ENCODE data around the gene BCLAF1. TPM values are rescaled to one million over a fixed set of nuclear protein-coding genes. Genes with fewer than 3 reads are reported as not detected.
A peak's percentile ranks its signal among the peaks of the same experiment; 100 is the strongest.

BCLAF1 gene, protein sequence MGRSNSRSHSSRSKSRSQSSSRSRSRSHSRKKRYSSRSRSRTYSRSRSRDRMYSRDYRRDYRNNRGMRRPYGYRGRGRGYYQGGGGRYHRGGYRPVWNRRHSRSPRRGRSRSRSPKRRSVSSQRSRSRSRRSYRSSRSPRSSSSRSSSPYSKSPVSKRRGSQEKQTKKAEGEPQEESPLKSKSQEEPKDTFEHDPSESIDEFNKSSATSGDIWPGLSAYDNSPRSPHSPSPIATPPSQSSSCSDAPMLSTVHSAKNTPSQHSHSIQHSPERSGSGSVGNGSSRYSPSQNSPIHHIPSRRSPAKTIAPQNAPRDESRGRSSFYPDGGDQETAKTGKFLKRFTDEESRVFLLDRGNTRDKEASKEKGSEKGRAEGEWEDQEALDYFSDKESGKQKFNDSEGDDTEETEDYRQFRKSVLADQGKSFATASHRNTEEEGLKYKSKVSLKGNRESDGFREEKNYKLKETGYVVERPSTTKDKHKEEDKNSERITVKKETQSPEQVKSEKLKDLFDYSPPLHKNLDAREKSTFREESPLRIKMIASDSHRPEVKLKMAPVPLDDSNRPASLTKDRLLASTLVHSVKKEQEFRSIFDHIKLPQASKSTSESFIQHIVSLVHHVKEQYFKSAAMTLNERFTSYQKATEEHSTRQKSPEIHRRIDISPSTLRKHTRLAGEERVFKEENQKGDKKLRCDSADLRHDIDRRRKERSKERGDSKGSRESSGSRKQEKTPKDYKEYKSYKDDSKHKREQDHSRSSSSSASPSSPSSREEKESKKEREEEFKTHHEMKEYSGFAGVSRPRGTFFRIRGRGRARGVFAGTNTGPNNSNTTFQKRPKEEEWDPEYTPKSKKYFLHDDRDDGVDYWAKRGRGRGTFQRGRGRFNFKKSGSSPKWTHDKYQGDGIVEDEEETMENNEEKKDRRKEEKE
- 90.9 TPM for polyA plus RNA-seq (2013, experiment 1 of 2)
- polyA plus RNA-seq (2013, experiment 2 of 2) = 90.9 TPM

- Histone ChIP-seq H3K14ac (ENCODE audit: low read length) (peak within 1 kb of the TSS; percentile 99), H3K23ac (ENCODE audit: low read depth, low read length, poor library complexity) (peak within 1 kb of the TSS; percentile 81), H2AK5ac (ENCODE audit: low read depth, low read length) (peak within 1 kb of the TSS; percentile 95), H4K8ac (ENCODE audit: low read depth, low read length) (peak within 1 kb of the TSS; percentile 70), H3K4me2 (ENCODE audit: insufficient read depth, low read length, poor library complexity, severe bottlenecking) (peak within 1 kb of the TSS; percentile 63), H3K4ac (ENCODE audit: low read length) (peak within 1 kb of the TSS; percentile 99), H2BK12ac (ENCODE audit: low read length) (no peak within 1 kb of the TSS), H3K36me3 (replicated peaks in 1 of 2; ENCODE audit: control insufficient read depth in 2 of 2, insufficient read depth in 2 of 2, low read length in 2 of 2) (peaks cover 0 to 9% of the 10 kb centered on the region in 2 donors), H2BK15ac (ENCODE audit: low read length) (peak within 1 kb of the TSS; percentile 30), H3K18ac (ENCODE audit: low read length) (peak within 1 kb of the TSS; percentile 100), H3K4me3 (ENCODE audit: low read length in 2 of 2) (peak within 1 kb of the TSS; percentile 88 to 93), H3K27me3 (ENCODE audit: control insufficient read depth in 3 of 3, insufficient read depth in 3 of 3, low read depth in 1 of 3, low read length in 3 of 3) (no peaks in the 10 kb centered on the region), H3K9me3 (replicated peaks in 1 of 2; ENCODE audit: control insufficient read depth in 2 of 2, insufficient read depth in 1 of 2, low read depth in 1 of 2, low read length in 2 of 2) (no peaks in the 10 kb centered on the region), H4K91ac (ENCODE audit: low read depth, low read length, poor library complexity) (peak within 1 kb of the TSS; percentile 95), H3K9ac (ENCODE audit: low read depth, low read length, poor library complexity) (peak within 1 kb of the TSS; percentile 100), H3K27ac (replicated peaks; ENCODE audit: low read length) (peak within 1 kb of the TSS; percentile 97), H2BK120ac (ENCODE audit: low read depth, low read length) (no peak within 1 kb of the TSS), H2BK5ac (ENCODE audit: low read length) (peak within 1 kb of the TSS; percentile 98), H3K4me1 (ENCODE audit: control insufficient read depth in 2 of 2, insufficient read depth in 1 of 2, low read depth in 1 of 2, low read length in 2 of 2) (peaks cover 3 to 8% of the 10 kb centered on the region in 2 donors), H3K79me1 (ENCODE audit: low read depth, low read length) (peaks cover 5% of the 10 kb centered on the region), H2AFZ (ENCODE audit: low read length) (peak within 1 kb of the TSS; percentile 89)
- DNase-seq (ENCODE audit: low spot score) = peak; percentile 99
- no CpG with 5 or more reads among the region's 60 CpGs for WGBS, 2 donors (ENCODE audit: extremely low coverage in 2 of 2, insufficient read length in 2 of 2, insufficient replicate concordance in 1 of 2)
These were observed at the start of gene BCLAF1 for GRCh38 chr6:136289579-136290409. TSS of gene BCLAF1 (minus strand) at chr6:136289846. CDS start at chr6:136279866, 9,980 bp downstream.

DNA sequence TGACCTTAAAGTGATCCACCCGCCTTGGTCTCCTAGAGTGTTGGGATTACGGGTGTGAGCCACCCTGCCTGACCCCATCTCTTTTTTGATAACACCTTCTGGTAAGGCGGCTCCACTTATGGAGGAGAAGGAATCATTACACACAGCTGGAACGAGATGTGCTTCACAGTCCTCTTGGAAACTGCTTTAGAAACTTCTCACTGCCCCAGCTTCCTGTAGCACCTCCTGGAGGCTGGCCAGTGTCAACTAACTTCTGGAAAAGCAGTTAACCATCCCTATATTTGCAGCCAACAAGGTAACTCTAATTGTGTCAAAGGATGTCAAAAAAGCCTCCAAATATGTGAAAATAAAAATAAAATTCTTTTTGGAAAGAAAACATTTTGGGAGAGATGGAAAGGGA, 48.8 kb upstream of the BCLAF1 start:
- H2BK5ac ChIP-seq (ENCODE audit: low read length) = no peak overlapping the region
- H2AFZ ChIP-seq (ENCODE audit: low read length) = no peak overlapping the region
- H3K4me3 ChIP-seq (ENCODE audit: low read length in 2 of 2) = no peak overlapping the region
- H2AK5ac ChIP-seq (ENCODE audit: low read depth, low read length) = no peak overlapping the region
- H3K27me3 ChIP-seq (ENCODE audit: control insufficient read depth in 3 of 3, insufficient read depth in 3 of 3, low read depth in 1 of 3, low read length in 3 of 3) = no peaks in the 10 kb centered on the region
- no peak overlapping the region for H3K18ac ChIP-seq (ENCODE audit: low read length)
- H4K91ac ChIP-seq (ENCODE audit: low read depth, low read length, poor library complexity) = no peak overlapping the region
- no peak overlapping the region for H2BK120ac ChIP-seq (ENCODE audit: low read depth, low read length)
- H3K27ac ChIP-seq (replicated peaks; ENCODE audit: low read length) = no peak overlapping the region
- H3K9ac ChIP-seq (ENCODE audit: low read depth, low read length, poor library complexity) = no peak overlapping the region
- H2BK12ac ChIP-seq (ENCODE audit: low read length) = no peak overlapping the region
- no CpG with 5 or more reads among the region's 4 CpGs for WGBS, 2 donors (ENCODE audit: extremely low coverage in 2 of 2, insufficient read length in 2 of 2, insufficient replicate concordance in 1 of 2)
- no peak for DNase-seq (ENCODE audit: low spot score)
- no peak overlapping the region for H2BK15ac ChIP-seq (ENCODE audit: low read length)
- H3K36me3 ChIP-seq (replicated peaks in 1 of 2; ENCODE audit: control insufficient read depth in 2 of 2, insufficient read depth in 2 of 2, low read length in 2 of 2) = no peaks in the 10 kb centered on the region
- no peak overlapping the region for H3K4ac ChIP-seq (ENCODE audit: low read length)
- H3K23ac ChIP-seq (ENCODE audit: low read depth, low read length, poor library complexity) = no peak overlapping the region
- H3K4me2 ChIP-seq (ENCODE audit: insufficient read depth, low read length, poor library complexity, severe bottlenecking) = no peak overlapping the region
- H4K8ac ChIP-seq (ENCODE audit: low read depth, low read length) = no peak overlapping the region
- no peak overlapping the region for H3K14ac ChIP-seq (ENCODE audit: low read length)
- H3K79me1 ChIP-seq (ENCODE audit: low read depth, low read length) = no peaks in the 10 kb centered on the region
- H3K9me3 ChIP-seq (replicated peaks in 1 of 2; ENCODE audit: control insufficient read depth in 2 of 2, insufficient read depth in 1 of 2, low read depth in 1 of 2, low read length in 2 of 2) = no peaks in the 10 kb centered on the region
- H3K4me1 ChIP-seq (ENCODE audit: control insufficient read depth in 2 of 2, insufficient read depth in 1 of 2, low read depth in 1 of 2, low read length in 2 of 2) = no peaks in the 10 kb centered on the region

- Histone ChIP-seq H3K79me1 (ENCODE audit: low read depth, low read length) (no peaks in the 10 kb centered on the region), H3K4me3 (ENCODE audit: low read length in 2 of 2) (no peak overlapping the region), H3K27me3 (ENCODE audit: control insufficient read depth in 3 of 3, insufficient read depth in 3 of 3, low read depth in 1 of 3, low read length in 3 of 3) (no peaks in the 10 kb centered on the region), H2BK15ac (ENCODE audit: low read length) (no peak overlapping the region), H2AFZ (ENCODE audit: low read length) (no peak overlapping the region), H3K23ac (ENCODE audit: low read depth, low read length, poor library complexity) (no peak overlapping the region), H3K4me1 (ENCODE audit: control insufficient read depth in 2 of 2, insufficient read depth in 1 of 2, low read depth in 1 of 2, low read length in 2 of 2) (no peaks in the 10 kb centered on the region), H3K14ac (ENCODE audit: low read length) (no peak overlapping the region), H3K18ac (ENCODE audit: low read length) (no peak overlapping the region), H3K9me3 (replicated peaks in 1 of 2; ENCODE audit: control insufficient read depth in 2 of 2, insufficient read depth in 1 of 2, low read depth in 1 of 2, low read length in 2 of 2) (no peaks in the 10 kb centered on the region), H2BK120ac (ENCODE audit: low read depth, low read length) (no peak overlapping the region), H2AK5ac (ENCODE audit: low read depth, low read length) (no peak overlapping the region), H3K9ac (ENCODE audit: low read depth, low read length, poor library complexity) (no peak overlapping the region), H2BK5ac (ENCODE audit: low read length) (no peak overlapping the region), H2BK12ac (ENCODE audit: low read length) (no peak overlapping the region), H3K4me2 (ENCODE audit: insufficient read depth, low read length, poor library complexity, severe bottlenecking) (no peak overlapping the region), H3K36me3 (replicated peaks in 1 of 2; ENCODE audit: control insufficient read depth in 2 of 2, insufficient read depth in 2 of 2, low read length in 2 of 2) (no peaks in the 10 kb centered on the region), H4K91ac (ENCODE audit: low read depth, low read length, poor library complexity) (no peak overlapping the region), H4K8ac (ENCODE audit: low read depth, low read length) (no peak overlapping the region), H3K4ac (ENCODE audit: low read length) (no peak overlapping the region), H3K27ac (replicated peaks; ENCODE audit: low read length) (no peak overlapping the region)
- DNase-seq (ENCODE audit: low spot score) = no peak
- no CpG with 5 or more reads among the region's 3 CpGs for WGBS, 2 donors (ENCODE audit: extremely low coverage in 2 of 2, insufficient read length in 2 of 2, insufficient replicate concordance in 1 of 2)
These were observed 48.0 kb upstream of the BCLAF1 start for GRCh38 chr6:136337606-136338005.

Data from neuronal stem cell (in vitro differentiated cells).